NCI-H82 treated with DMSO at 0.1 percent for 48 hours (cell line): Measurements from ENCODE around the gene PSORS1C1.
"Not testable (repeated sequence)": the region's sequence is repeated elsewhere in the genome, so short reads cannot be mapped to it uniquely, and the experiment has no call there.

Experiments used
- DNase-seq: peaks from one replicate; lab custom pipeline; 2025; ENCODE audit not compliant: unreplicated experiment; lab: John Stamatoyannopoulos, UW

The PSORS1C1 gene

GRCh38 chr6:31157513-31158139 lies 43.0 kb downstream of the PSORS1C1 start, which contains the start of gene CCHCR1:
TSS of gene CCHCR1 (minus strand) at chr6:31157802. CDS start at chr6:31157600, 202 bp downstream.
- DNase-seq, result no peak

GRCh38 chr6:31158140-31158862 lies 43.7 kb downstream of the PSORS1C1 start, which contains the start of gene TCF19:
TSS of gene TCF19 (plus strand) at chr6:31158589. CDS start at chr6:31159470, 881 bp downstream.
- peak; percentile 98 for DNase-seq

GRCh38 chr6:31158863-31159855 lies 44.6 kb downstream of the PSORS1C1 start:
- no peak for DNase-seq

- DNase-seq, result no peak
Measured at GRCh38 chr6:31161216-31162126, 46.9 kb downstream of the PSORS1C1 start.

GRCh38 chr6:31162463-31163165 lies 48.0 kb downstream of the PSORS1C1 start:
- DNase-seq, result no peak

- DNase-seq, result no peak
Measured at GRCh38 chr6:31163922-31164321, 49.3 kb downstream of the PSORS1C1 start.

- not testable (repeated sequence) for DNase-seq
Measured at GRCh38 chr6:31164475-31165063, 50.0 kb downstream of the PSORS1C1 start.

GRCh38 chr6:31165064-31165832 lies 50.6 kb downstream of the PSORS1C1 start:
- DNase-seq, result not testable (repeated sequence)

- no peak for DNase-seq
Measured at GRCh38 chr6:31165986-31166385, 51.4 kb downstream of the PSORS1C1 start.

- DNase-seq, result no peak
Measured at GRCh38 chr6:31168606-31169005, 54.0 kb downstream of the PSORS1C1 start.

GRCh38 chr6:31169123-31169857 lies 54.7 kb downstream of the PSORS1C1 start:
- no peak for DNase-seq

GRCh38 chr6:31169858-31170599 lies 55.4 kb downstream of the PSORS1C1 start:
- not testable (repeated sequence) for DNase-seq

- no peak for DNase-seq
Measured at GRCh38 chr6:31170600-31170881, 55.9 kb downstream of the PSORS1C1 start, which contains the start of gene POU5F1. TSS of gene POU5F1 (minus strand) at chr6:31170682. CDS start at chr6:31170620, 62 bp downstream.

GRCh38 chr6:31170987-31171671 lies 56.5 kb downstream of the PSORS1C1 start:
- no peak for DNase-seq

GRCh38 chr6:31171931-31172905 lies 57.6 kb downstream of the PSORS1C1 start:
- no peak for DNase-seq
